HL-60/S4 treated with phorbol 12-myristate 13-acetate at 8.2 ng/mL for 4 days and 3 days (cell line): ENCODE data around the gene PIEZO1.

ENCODE experiments used
- in situ Hi-C: fragments of 300-500 bp; cut with MboI; formaldehyde crosslinking; loops from 2 replicates; pipeline ENCODE4 v1.15.0; 2022; ENCODE audit warnings: low sequenced_read_pairs

Gene PIEZO1

DNA sequence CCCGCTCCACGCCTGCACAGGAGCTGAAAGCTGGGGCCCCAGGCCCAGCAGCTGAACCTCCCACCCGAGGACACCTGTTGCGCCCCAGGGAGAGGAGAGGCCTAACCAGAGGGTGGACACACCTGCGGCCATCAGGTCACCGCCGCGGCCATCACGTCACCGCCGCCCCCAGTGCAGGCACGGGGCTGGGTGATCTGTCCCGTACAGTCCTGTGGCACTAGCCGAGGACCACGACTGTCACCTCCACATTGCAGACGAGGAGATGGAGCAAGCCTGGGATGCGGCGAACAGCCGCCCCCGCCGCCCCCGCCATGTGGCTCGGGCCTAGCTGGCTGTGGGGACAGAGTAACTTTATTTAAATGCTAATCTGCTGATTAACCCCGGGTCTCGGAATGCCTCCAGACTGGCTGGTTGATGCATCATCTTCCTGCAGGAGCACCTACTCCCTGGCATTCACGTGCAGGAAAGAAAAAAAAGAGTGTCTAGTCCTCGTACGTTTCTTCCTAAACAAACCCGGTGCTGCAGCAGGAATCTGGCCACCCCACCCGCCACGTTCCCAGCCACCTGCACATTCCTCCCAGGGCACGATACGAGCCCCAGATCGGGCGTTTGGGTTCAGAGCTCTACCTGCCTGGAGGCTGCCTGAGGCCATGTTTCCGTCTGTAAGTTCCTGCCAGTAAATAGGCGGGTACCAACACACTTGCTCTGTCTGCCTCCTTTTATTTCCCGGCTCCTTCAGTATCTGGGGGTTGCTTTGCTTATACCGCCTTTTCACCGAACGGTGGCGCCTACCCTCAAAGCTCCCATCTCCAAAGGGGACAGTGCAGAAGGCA is 29.9 kb downstream of the PIEZO1 start:
- in situ Hi-C loops, result no loop called here

DNA sequence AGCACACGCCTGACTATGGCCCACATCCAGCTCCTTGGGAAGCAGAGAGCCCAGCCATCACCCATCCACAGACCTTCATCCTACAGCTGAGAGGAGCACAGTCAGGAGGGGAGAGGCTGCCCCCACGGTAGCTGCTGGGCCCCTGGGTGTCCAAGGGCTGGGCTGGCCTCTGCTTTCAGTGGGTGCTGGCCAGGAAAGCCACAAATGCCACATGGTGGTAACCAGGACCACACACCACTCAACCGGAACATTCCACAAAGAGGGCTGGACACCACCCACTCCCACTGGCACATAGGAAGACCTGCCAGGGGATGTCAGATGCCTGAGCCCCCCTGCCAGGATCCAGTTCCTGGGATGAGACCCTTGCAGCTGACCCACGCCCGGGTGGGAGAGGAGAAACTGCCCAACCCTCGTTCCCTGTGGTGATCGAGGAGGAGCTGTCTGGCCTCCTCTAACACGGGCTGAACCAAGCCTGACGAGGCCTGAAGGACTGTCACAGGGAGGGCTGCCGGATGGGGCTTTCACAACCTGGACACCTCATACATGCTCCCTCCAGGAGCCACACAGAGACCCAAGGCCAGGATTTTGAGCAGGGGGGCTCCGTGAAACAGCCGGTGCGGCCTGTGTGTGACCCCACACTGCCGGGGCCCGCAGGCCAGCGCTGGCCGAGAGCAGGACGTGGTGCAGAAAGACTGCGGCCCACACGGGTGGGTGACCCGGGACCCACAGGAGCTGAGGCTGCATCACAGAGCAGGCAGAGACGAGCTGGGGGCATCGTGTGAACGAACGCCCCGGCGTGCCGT is 30.7 kb downstream of the PIEZO1 start:
- in situ Hi-C loops, result no loop called here

DNA sequence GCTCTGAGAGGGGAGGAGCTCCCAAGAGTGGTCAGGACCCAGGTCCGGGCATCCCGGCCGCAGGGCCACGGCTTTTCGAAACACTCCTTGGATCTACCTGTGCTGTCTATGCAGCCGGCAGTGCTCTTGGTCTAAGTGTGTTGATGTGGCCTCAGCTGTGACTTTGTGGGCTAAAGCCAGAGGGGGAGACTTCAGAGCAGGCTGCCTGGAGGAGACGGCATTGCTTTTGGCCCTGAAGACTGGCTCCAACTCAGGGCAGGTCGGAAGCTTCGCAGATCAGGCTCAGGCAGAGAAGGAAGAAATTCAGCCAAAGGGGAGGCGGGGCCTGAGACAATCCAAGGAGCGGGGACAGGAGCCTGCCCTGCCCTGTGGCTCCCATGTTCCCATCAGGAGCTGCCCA is 31.4 kb downstream of the PIEZO1 start:
- in situ Hi-C loops, result no loop called here

DNA sequence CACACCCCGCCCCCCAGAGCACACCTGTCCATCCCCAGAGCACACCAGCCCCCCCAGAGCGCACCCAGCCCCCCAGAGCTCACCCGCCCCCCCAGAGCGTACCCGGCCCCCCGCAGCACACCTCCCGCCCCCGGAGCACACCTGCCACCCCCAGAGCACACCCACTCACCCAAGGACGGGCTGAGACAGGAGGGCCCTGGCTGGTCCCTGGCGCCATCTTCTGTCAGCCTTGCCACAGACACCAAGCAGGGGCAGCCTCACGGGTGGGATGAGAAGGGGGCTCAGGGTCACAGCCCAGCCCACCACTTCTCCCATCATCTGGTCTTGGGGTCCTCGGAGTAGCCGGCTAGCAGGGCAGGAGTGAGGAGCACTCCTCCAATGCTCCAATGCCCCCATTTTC is 31.8 kb downstream of the PIEZO1 start:
- in situ Hi-C loops, result no loop called here

DNA sequence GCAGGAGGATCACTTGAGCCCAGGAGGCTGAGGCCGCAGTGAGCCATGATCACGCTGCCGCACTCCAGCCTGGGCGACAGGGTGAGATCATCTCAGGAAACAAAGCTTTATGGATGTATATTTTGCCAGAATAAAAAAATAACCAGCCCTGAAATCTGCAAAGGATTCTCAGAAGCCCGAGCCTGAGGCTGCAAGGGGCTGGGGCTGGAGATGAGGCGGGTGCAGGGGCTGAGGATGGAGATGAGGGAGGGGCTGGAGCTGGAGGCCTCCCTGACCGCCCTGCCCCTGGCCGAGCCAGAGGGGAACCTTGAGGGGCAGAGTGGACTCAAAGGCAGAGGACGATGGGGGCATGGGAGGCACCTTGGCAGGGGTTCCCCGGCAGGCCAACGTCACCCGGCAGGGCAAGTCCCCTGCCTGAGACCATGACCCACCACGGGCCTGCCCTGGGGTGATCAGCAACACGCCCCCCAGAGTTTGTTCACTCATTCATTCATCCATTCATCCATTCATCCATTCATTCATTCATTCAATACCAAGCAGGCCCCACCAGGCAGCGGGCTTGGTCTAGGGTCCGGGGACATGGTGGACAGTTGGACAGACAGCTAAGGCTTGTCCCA is 32.5 kb downstream of the PIEZO1 start:
- in situ Hi-C loops, result no loop called here

DNA sequence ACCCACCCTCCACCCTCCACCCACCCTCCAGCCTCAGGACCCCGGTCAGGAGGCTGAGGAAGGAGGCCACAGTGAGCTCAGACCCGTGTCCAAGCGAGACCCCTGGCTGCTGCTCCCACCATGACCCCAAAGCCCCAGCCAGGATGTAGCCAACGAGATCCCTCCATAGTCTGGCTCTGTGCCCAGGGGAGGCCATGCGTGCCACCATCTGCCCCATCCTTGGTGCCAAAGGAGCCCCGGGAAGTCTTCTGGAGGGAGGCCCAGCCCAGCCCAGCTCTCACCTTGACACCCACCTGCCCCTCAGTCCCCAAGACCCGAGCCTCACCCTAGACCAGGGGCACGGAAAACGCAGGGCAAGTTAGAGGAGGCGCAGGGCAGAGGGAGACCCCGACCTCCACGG is 34.2 kb downstream of the PIEZO1 start:
- in situ Hi-C loops, result no loop called here

DNA sequence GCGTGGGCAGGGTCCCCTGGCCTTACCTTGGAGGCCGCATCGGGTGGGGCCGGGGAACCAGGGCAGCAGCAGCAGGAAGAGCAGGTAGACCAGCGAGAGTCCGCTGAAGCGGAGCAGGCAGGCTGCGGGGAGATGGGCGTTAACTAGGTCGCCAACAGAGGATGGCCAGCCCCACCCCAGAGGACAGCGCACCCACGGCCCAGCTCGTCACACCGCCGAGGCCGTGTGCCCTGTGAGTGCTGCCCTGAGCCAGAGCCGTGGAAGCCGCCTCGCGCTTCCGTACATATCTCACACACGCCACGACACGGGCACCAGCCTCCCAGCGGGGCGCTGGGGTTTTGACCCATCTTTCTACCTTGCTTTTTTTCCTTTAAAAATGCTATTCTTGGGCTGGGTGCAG is 35.7 kb downstream of the PIEZO1 start:
- in situ Hi-C loops, result no loop called here

DNA sequence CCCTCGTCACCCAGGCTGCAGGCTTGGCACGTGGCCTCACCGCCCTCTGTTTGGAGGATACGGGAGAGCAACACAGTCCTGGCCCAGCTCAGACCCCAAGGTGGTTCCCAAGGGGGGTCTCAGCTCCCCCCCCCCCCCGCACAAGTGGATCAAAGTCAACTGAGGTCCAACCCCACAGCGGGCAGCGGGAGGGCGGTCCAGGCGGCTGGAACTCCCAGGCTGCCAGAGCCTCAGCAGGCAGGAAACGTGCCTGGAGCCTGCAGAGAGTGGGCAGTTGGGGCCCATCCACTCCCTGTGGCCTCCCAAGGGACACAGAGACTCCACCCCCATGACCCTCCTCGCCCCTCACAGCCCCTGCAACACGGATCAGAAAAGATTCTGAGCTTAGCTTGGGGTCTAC is 36.7 kb downstream of the PIEZO1 start:
- in situ Hi-C loops, result no loop called here

DNA sequence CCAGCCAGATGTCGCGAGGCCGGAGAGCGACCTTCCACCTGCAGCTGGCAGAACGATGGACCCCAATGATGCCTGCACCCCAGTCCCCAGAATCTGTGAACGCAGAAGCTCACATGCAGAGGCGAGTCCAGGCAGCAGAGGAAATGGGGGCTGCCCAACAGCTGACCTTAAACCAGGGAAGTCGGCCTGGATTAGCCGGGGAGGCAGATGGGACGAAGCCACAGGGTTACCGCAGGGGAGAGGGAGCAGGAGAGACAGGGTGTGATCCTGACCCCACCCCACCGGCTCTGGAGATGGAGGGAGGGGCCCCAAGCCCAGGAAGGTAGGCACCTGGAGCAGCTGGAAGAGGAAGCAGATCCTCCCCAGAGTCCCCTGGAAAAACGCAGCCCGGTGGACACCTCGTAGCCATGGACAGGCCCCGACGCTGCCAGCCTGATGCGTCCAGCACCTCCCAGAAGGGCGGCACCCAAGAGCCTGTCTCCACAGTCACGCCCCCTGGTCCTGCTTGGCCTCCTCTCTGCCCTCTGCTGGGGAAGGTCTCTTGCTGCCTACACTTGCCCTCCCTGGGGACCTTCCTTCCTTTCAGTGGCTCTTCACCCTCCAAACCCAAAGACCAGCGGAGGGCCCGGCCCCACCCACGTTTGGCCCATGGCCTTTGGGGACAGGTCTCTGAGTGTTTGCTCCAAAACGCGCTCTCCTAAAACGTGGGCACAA is 37.3 kb downstream of the PIEZO1 start:
- in situ Hi-C loops, result no loop called here

DNA sequence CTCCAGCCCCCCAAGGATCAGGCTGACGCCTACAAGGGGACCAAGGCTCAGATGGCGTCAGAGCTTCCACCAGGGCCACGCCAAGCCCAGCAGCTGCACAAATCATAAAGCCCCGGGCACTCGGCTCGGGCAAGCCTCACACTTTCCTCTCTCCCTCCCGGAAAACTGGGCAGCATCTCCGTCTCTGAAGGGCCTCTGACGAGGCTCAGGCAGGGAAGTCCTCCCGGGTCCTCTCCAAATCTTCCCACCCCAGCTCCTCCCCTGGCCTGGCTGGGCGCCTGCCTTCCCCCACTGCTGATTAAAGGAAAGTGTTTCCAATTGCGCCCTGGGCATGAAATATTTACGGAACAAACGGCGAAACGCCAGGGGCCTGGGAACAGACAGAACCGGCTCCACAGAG is 38.5 kb downstream of the PIEZO1 start:
- in situ Hi-C loops, result no loop called here

DNA sequence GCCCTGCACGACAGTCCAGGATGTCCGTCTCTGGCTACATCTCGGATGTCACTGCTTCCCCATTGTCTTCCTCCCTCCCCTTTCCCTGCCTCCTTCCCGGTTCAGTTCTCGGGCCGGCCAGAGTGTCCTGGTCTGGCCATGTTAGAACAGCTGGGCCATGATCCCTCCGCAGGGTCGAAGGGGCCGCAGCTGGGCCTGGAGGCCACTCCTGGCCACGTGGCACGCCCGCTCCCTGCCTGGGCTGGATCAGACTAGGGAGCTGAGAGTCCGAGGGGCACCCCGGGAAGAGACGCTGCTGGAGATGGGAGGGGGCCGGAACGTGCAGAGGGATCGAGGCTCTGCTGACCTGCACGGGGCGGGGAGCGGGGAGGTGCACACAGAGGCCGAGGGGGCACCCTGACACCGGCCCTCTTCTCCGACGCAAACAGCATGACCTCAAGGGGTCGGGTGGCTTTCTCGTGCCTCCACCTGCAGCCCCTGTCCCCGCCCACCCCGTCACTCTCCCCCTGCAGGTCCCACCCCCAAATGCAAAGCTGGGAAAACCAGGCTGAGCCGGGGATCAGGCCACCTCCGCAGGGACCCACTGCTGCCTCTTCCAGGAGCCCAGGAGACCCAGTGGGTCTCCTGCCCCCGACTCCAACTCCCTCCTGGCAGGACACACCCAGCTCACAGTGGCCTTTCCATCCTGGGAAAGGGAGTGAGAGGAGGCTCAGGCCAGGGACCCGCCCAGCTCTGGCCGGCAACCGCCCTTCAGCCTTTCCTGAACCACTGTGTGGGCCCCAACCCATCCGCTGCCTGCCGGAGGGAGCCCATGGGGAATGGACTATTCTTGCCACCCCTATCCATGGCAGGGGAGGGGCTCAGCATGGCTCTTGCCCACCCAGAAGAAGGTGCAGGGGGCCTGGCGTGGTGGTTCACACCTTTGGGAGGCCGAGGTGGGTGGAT is 40.2 kb downstream of the PIEZO1 start:
- in situ Hi-C loops, result no loop called here

DNA sequence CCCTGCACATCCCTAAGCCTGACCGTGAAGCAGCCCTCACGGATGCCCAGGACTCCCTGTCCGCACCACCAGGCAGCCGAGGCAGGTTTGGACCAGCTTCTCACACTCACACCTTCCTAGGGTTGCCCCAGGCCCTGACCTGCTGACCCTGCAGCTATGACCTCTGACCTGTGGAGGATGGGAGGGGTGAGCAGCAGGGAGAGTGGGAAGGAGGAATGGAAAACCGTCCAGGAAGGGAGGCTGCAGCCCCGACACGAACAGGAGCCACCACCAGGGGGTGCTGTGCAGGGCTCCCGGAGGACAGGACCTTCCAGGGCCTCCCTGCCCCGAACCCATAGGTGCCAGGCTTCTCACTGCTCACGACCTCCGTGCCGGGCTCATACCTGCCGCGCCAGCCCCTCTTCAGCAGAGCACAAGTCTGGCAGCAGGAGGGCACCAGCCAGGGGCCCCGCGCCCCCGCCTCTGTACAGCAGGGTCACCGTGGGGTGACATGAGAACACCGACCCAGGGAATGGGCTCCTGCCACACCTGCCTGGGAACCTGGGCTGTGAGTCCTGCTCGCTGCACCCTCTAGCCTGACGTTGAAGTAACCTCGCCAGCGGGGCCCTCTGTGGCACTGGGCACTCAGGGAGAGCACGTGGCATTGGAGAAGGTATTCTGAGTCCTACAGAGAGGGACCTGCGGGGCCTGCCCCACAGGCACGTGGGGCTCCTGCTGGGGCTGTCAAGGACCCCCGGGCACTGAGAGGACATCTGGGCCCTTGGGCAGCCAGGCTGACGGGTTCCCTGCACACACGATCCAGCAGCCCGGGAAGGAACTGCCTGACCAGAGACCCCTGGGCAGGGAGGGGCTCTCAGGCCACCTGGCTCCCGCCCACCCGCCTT is 41.1 kb downstream of the PIEZO1 start:
- in situ Hi-C loops, result no loop called here

DNA sequence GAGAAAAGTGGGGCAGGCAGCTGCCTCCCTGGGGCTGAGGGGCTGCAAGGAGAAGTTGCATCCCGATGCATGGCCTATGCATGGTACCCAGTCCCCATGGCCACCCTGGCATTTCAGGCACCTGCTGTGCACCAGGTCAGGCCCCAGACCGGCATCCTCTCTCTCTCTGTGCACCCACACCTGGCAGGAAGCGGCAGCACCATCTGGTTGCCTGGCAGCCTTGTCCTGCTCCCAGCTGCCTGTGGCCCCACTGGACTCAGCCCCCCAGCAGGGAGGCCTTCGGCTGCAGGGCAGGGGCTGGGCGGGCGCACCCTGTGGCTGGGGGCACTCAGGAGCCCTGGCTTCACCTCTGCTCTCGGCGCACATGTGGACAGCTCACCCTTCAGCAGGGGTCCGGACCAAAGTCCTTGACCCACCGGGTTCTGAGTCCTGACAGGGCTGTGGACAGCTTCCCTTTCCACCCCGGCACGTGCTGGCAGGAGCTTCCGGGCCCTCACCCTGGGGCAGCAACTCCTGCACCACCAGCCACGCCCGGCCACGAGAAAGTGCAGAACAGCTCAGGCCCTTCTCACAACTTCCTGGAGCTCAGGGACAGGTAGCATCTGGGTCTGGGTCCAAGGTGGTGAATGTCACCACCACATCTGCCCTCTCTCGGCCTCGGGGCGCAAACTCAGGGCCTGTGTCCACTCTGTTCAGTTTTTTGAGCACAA is 42.0 kb downstream of the PIEZO1 start:
- in situ Hi-C loops, result no loop called here

DNA sequence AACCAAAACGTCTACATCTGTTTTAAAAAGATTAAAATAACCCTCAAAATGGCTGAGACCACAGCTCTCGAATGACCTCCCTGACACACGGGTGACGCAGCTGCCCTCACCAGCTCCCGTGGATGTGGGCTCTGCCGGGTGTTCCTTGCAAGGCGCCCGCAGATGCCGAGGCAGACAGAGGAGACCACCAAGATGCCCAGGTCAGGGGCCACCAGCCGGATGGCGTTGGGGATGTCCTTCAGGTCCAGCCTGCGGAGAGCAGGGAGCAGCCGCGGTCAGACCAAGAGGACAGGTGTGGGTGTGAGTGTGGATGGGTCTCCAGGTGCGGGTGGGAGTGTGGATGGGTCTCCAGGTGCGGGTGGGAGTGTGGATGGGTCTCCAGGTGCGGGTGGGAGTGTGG is 43.7 kb downstream of the PIEZO1 start:
- in situ Hi-C loops, result no loop called here

DNA sequence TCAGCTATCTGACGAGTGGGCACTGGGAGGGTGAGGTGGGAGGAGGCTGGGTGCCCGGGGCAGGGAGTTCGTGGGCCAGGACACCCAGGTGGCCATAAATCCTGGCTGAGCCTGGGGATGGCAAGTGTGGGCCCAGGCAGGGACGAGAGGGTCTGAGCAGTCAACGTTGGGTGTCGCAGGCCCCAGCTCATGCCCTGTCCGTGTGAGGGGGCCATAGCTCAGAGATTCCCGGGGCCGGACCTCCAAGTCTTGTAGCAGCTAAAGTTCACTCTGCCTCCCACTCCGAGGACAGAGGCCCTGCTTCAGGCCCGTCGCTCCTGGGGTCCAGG is 44.3 kb downstream of the PIEZO1 start:
- in situ Hi-C loops, result no loop called here

DNA sequence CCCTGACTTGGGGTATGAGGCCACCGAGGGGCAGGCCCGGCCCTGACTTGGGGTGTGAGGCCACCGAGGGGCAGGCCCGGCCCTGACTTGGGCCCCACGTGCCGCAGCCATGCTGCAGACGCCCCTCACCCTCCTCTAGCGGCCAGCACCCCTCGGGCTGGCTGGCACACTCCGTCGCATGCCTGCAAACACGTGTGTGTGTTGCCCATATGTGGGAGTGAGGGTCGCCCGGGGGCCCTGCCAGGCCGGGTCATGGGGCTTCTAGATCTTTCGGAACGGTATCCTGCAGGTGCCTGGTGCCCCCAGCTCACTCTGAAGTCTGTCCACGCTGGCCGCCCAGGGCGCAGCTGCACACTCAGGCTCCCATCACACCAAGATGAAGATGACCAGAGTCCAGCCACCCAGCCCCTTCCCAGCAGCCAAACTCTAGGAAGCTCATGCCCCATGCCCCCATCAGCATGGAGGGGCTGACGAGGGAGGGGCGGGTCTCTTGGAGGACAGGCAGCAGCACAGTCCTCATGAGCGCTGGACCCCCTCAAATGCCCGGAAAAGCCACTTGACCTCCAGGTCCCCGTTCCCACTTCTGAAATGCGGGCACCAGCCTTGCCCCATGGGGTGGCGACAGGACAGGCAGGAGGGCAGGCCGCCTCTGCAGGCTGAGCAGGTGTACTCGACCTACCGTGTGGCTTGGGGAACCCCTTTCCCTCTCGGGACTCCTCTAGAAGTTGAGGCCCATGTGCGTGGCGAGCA is 44.9 kb downstream of the PIEZO1 start:
- in situ Hi-C loops, result no loop called here

DNA sequence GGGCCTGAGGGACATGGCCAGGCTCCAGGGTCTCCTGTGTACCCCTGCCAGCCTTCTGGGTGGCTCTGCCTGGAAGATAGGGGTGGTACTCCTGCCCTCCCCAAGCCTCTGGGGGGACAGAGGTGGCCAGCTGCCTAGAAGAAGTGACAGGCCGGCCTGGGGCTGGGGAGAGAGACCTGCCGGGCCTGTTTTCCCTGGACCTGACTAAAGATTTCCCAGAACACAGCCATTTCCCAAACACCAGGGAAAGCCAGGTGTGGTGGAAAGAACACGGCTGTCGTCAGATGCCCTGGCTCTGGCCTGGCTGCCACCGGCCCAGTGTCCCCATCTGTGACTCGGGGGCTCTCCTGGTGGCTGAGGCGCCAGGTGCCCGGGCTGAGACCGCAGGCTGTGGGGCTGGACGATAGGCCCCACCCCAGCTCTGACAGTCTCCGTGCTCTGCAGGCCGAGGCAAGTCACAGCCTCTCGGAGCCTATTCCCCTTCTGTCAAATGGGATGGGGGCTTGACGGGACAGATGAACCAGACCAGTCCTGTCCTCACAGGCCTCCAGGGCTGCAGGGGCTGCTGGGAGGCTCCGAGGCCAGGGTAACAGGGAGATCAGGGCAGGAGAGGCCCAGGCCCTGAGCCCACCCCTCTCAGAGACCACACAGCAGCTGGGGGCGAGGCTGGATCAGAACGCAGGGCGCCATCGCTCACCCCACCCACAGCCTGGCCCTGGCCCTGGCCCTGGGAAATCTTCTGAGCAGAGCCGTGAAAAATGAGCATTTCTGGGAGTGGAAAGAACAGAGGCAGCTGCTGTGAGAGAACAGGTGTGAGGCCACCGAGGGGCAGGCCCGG is 45.7 kb downstream of the PIEZO1 start:
- in situ Hi-C loops, result no loop called here
